Measurements from ENCODE around the gene CDC73.

The CDC73 gene

GRCh38 chr1:193143285-193143684 lies 21.5 kb downstream of the CDC73 start:
- no peak overlapping the region for H3K4me3 ChIP-seq (ENCODE audit: low read depth, low read length)
- TF ChIP-seq CTCF (IDR thresholded peaks at IDR 0.05; ENCODE audit: borderline replicate concordance, insufficient read depth, low read depth, low read length), result no peak

DNA sequence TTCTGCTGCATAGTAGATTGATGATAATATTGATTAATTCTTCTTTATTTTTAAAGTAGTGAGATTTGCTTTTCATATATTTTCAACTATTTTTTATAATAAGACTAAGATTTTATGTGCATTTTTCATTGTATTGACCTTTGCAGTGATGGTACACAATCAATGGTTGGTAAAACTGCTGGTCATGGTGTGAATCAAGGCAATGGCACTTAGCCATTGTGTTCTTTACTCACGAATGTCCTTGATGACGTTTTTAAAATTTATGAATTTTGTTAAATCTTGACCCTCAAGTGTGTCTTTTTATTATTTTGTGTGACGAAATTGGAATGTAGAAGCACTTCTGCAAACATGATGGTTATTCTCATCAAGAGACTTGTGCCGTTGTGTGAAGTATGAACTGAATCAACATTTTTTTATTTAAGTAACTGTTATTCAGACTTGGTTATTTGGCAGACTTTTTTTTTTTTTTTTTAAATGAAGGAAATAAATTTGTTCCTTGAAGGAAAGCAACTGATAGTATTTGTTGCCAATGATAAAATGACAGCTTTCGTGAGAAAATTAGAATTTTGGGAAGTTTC lies 22.6 kb downstream of the CDC73 start:
- TF ChIP-seq CTCF (IDR thresholded peaks at IDR 0.05; ENCODE audit: borderline replicate concordance, insufficient read depth, low read depth, low read length), result no peak
- H3K4me3 ChIP-seq (ENCODE audit: low read depth, low read length), result no peak overlapping the region

DNA sequence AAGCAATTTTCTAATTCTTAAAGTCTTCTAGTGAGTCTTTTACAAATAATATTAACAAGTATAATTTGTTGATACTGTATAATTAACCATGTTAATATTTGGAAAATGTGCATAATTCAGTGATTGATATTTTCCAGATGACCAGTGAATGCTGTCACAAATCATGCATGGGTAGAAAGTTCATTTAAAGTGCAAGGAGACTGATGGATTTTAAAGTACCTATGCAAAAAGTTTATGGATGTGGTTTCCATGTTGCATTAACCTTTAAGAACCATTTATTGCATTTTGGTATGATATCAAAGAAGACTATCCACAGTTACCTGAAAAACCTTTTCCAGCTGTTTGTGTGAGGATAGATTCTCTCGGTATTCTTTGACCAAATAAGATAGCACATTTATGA lies 23.2 kb downstream of the CDC73 start:
- no peak overlapping the region for H3K4me3 ChIP-seq (ENCODE audit: low read depth, low read length)
- TF ChIP-seq CTCF (IDR thresholded peaks at IDR 0.05; ENCODE audit: borderline replicate concordance, insufficient read depth, low read depth, low read length), result no peak

DNA sequence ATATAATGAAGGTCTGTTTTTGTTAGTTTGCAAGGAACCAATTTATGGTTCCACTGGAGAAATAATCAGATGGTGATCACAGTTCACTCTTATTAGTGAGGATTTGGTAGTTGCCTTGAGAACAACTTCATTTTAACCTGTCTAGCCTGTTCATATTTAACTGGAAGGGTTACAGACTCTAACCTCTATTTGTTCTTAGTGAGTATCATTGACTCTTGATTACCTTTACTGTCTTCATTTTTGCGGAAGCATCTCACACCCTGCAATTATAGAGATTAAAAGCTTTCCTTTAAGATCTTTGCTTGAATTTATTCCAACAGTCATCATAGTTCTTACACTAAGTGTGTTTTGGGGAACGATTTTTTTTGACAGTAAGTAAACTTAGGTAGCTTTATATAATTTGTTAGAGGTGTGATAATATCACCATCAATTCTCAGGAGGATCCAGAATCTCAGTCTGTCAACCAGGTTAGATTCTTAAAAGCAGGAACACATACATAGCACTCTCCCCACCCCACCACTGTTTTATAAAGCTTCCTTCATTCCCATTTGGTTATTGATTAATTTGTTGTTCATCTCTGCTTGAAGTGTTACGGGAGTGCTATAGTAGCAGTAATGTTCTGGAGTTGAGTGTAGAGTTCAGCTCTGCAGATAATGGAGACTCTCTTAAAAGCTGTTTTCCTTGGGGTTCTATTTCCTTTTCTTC lies 34.4 kb downstream of the CDC73 start:
- TF ChIP-seq CTCF (IDR thresholded peaks at IDR 0.05; ENCODE audit: borderline replicate concordance, insufficient read depth, low read depth, low read length), result no peak
- no peak overlapping the region for H3K4me3 ChIP-seq (ENCODE audit: low read depth, low read length)

GRCh38 chr1:193156822-193157142 lies 35.0 kb downstream of the CDC73 start:
- TF ChIP-seq CTCF (IDR thresholded peaks at IDR 0.05; ENCODE audit: borderline replicate concordance, insufficient read depth, low read depth, low read length), result no peak
- no peak overlapping the region for H3K4me3 ChIP-seq (ENCODE audit: low read depth, low read length)

DNA sequence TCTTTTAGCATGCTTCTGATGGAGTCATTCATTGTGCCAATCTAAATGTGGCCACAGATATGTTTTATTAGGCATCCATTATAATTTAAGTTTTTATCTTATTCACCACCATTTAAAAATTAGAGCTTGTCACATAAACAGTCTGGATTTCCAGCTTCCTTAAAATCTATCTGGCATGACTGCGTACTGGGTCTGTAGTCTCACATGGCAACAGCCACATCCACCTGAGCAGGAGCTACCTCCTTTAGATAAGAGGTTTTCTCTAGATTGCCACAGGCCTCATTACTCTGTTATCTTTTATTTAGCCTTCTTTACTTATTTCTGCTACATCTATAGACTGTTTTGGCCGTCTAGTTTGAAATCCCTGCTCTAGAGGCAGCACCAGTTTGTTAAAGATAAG lies 35.5 kb downstream of the CDC73 start:
- TF ChIP-seq CTCF (IDR thresholded peaks at IDR 0.05; ENCODE audit: borderline replicate concordance, insufficient read depth, low read depth, low read length), result no peak
- H3K4me3 ChIP-seq (ENCODE audit: low read depth, low read length), result no peak overlapping the region

- no peak overlapping the region for H3K4me3 ChIP-seq (ENCODE audit: low read depth, low read length)
- TF ChIP-seq CTCF (IDR thresholded peaks at IDR 0.05; ENCODE audit: borderline replicate concordance, insufficient read depth, low read depth, low read length), result no peak
Observed at GRCh38 chr1:193176113-193176512, 54.3 kb downstream of the CDC73 start.

Data from GM12875 (cell line).